DND-41 (cell line): ENCODE data around the gene CNIH2.

ENCODE experiments used
- ATAC-seq: fragments of 200-7000 bp; cut with Tn5 transposase; 3 replicates; pipeline ENCODE4 v1.9.1; 2021; ENCODE audit warnings: low read depth; ENCODE audit not compliant: insufficient read depth
- DNase-seq: peaks from one replicate; pipeline ENCODE4 v3.0.0-alpha.2; 2020
- H2AFZ ChIP-seq: 2 replicates; pipeline ENCODE4 v1.6.0; 2012; ENCODE audit warnings: low read depth, low read length
- H3K27ac ChIP-seq: 2 replicates; pipeline ENCODE4 v1.5.1; 2012; ENCODE audit warnings: low read length, inconsistent platforms
- H3K27me3 ChIP-seq: fragments of 200-600 bp; sonication (generic); 2 replicates; pipeline ENCODE4 v1.6.0; 2012; ENCODE audit warnings: low read length, mild to moderate bottlenecking, inconsistent platforms; ENCODE audit not compliant: insufficient read depth, poor library complexity
- H3K36me3 ChIP-seq: 2 replicates; pipeline ENCODE4 v1.5.1; 2012; ENCODE audit warnings: low read length, inconsistent platforms; ENCODE audit not compliant: insufficient read depth
- H3K4me1 ChIP-seq: 2 replicates; pipeline ENCODE4 v1.5.1; 2012; ENCODE audit warnings: mild to moderate bottlenecking, low read length; ENCODE audit not compliant: insufficient read depth
- H3K4me2 ChIP-seq: 2 replicates; pipeline ENCODE4 v1.6.0; 2012; ENCODE audit warnings: mild to moderate bottlenecking, moderate library complexity, low read length, inconsistent platforms; ENCODE audit not compliant: insufficient read depth
- H3K4me3 ChIP-seq, 2 experiments: fragments of 200-600 bp in 1 of 2; shearing (Covaris generic) in 1 of 2; 2 replicates each; pipeline ENCODE4 v1.5.1; 2012 to 2016; ENCODE audit warnings: inconsistent platforms in 2 of 2, low read length in 2 of 2, mild to moderate bottlenecking in 2 of 2, low read depth in 1 of 2, moderate library complexity in 1 of 2
- H3K79me2 ChIP-seq: 2 replicates; pipeline ENCODE4 v1.6.0; 2012; ENCODE audit warnings: low read length, inconsistent platforms; ENCODE audit not compliant: insufficient read depth
- H3K9ac ChIP-seq: 2 replicates; pipeline ENCODE4 v1.6.0; 2012; ENCODE audit warnings: low read depth, mild to moderate bottlenecking, inconsistent platforms, low read length, moderate library complexity
- H3K9me3 ChIP-seq: 2 replicates; pipeline ENCODE4 v1.5.1; 2012; ENCODE audit warnings: low read length, moderate library complexity, mild to moderate bottlenecking, inconsistent platforms; ENCODE audit not compliant: insufficient read depth, severe bottlenecking
- H4K20me1 ChIP-seq: 2 replicates; pipeline ENCODE4 v1.6.0; 2012; ENCODE audit warnings: low read length; ENCODE audit not compliant: insufficient read depth
- EZH2 ChIP-seq: IDR thresholded peaks from 3 replicates; pipeline ENCODE4 v1.6.1; 2012; ENCODE audit warnings: borderline replicate concordance, low read depth, mild to moderate bottlenecking, moderate library complexity, low read length, inconsistent platforms; ENCODE audit not compliant: severe bottlenecking
- TF ChIP-seq, protein P1 (sequence below): IDR thresholded peaks from 2 replicates; pipeline ENCODE4 v1.5.1; 2012; ENCODE audit warnings: borderline replicate concordance, low read length, moderate library complexity, mild to moderate bottlenecking; ENCODE audit not compliant: poor library complexity, severe bottlenecking; ENCODE audit errors: extremely low read depth

The CNIH2 gene

DNA sequence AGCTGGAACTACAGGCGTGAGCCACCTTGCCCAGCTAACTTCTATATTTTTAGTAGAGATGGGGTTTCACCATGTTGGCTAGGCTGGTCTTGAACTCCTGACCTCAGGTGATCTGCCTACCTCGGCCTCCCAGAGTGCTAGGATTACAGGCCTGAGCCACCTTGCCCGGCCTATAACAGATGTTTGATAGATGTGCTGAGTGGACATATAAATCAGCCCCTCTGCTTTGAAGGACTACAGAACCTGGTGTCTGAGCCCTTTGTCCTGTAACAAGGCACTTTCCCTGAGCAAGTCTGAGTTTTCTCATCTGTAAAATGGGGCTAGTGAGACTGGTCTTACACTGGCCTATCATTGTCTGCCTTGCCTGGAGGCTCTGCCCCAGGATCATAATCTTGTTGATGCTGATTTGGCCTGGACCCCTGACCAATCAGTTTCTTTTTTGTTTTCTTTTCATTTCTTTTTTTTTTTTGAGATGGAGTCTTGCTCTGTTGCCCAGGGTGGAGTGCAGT, 51.2 kb downstream of the CNIH2 start:
- peaks cover 2% of the 10 kb centered on the region; the same call in 1 of the 2 replicates for H4K20me1 ChIP-seq
- no peak overlapping the region for H3K4me3 ChIP-seq
- H3K36me3 ChIP-seq = no peaks in the 10 kb centered on the region
- H3K27me3 ChIP-seq = no peaks in the 10 kb centered on the region
- H3K27ac ChIP-seq = no peak overlapping the region
- H3K9me3 ChIP-seq = no peaks in the 10 kb centered on the region
- H3K4me2 ChIP-seq = no peak overlapping the region
- TF ChIP-seq EZH2 = no peak
- TF ChIP-seq, protein P1, sequence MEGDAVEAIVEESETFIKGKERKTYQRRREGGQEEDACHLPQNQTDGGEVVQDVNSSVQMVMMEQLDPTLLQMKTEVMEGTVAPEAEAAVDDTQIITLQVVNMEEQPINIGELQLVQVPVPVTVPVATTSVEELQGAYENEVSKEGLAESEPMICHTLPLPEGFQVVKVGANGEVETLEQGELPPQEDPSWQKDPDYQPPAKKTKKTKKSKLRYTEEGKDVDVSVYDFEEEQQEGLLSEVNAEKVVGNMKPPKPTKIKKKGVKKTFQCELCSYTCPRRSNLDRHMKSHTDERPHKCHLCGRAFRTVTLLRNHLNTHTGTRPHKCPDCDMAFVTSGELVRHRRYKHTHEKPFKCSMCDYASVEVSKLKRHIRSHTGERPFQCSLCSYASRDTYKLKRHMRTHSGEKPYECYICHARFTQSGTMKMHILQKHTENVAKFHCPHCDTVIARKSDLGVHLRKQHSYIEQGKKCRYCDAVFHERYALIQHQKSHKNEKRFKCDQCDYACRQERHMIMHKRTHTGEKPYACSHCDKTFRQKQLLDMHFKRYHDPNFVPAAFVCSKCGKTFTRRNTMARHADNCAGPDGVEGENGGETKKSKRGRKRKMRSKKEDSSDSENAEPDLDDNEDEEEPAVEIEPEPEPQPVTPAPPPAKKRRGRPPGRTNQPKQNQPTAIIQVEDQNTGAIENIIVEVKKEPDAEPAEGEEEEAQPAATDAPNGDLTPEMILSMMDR = no peak
- H3K79me2 ChIP-seq = no peaks in the 10 kb centered on the region
- peaks cover 37% of the 10 kb centered on the region for H3K4me1 ChIP-seq
- no peak overlapping the region for H2AFZ ChIP-seq
- DNase-seq = no peak
- no peak for ATAC-seq
- H3K9ac ChIP-seq = no peak overlapping the region

DNA sequence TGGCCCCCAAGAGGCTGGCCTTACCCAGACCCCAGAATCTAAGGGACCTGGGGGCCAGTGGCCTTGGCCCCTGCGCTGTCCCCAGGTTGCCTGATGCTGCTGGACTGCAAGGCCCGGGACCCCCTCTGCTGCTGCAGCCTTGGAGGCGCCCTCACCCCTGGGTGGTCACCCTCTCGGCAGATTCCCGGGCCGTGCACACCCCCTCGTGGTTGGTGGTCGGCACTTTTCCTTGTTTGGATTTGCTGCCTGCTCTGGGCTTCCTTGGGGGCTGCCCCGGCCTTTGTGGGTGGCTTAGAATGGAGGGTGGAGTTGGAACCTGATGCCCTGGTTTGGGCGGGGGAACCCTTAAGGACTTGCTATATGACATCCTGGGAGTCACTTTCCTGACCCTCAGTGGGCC, 53.0 kb downstream of the CNIH2 start:
- no peak overlapping the region for H3K9ac ChIP-seq
- peaks cover 28% of the 10 kb centered on the region for H3K4me1 ChIP-seq
- no peak for ATAC-seq
- H3K27me3 ChIP-seq = no peaks in the 10 kb centered on the region
- no peak overlapping the region for H3K27ac ChIP-seq
- no peak for DNase-seq
- no peaks in the 10 kb centered on the region for H3K79me2 ChIP-seq
- H3K9me3 ChIP-seq = no peaks in the 10 kb centered on the region
- peaks cover 2% of the 10 kb centered on the region; the same call in 1 of the 2 replicates for H4K20me1 ChIP-seq
- no peak overlapping the region for H3K4me3 ChIP-seq
- no peak overlapping the region for H3K4me2 ChIP-seq
- no peak for TF ChIP-seq EZH2
- TF ChIP-seq, protein P1 = no peak
- H3K36me3 ChIP-seq = no peaks in the 10 kb centered on the region
- no peak overlapping the region for H2AFZ ChIP-seq

DNA sequence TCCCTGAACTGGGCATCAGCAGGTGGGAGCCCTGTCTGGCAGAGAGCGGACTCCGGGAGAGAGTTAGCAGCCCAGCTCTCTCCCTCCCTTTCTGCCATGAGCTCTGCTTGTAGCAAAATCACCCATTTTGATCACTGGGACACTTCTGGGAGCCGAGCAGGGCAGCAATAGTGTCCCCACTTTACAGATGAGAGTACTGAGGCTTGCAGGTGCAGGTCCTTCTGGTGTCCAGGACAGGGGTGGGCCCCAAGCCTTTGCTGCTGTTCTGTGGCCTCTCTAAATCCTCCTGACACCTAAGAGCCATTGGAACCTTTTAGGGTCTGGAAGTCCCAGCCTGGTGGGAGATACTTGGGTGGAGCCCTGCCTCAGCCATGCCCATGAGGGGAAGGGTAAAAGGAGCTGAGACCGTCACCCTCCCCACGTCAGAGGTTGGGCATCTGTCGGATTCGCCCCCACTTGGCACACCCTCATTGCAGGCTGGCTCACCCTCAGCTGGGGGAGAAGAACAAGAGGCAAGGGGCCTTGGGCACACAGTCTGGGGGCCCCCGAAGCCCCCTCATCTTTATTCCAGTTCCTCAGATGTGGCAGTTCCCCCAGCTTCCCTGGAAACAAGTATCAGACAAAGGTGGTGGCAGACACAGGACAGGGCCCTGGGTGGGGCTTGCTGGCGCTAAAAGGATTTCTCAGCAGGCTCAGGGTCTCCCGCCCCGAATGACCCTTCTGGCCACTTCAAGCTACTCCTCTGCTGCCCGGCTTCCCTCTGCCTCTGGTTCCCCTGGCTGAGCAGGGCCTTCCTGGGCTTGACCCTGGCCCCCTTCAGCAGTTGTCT, 53.8 kb downstream of the CNIH2 start:
- DNase-seq (no peak), ATAC-seq (no peak)
- no peak overlapping the region for H2AFZ ChIP-seq
- H3K4me3 ChIP-seq = no peak overlapping the region
- H3K9me3 ChIP-seq = no peaks in the 10 kb centered on the region
- H3K4me1 ChIP-seq = peaks cover 20% of the 10 kb centered on the region
- H3K27ac ChIP-seq = no peak overlapping the region
- TF ChIP-seq EZH2 = no peak
- TF ChIP-seq, protein P1 = no peak
- H3K27me3 ChIP-seq = no peaks in the 10 kb centered on the region
- no peaks in the 10 kb centered on the region for H3K79me2 ChIP-seq
- H3K4me2 ChIP-seq = no peak overlapping the region
- 0 out of 2 replicates have a peak, but pooled peaks cover 1% of the 10 kb centered on the region for H3K36me3 ChIP-seq
- peaks cover 2% of the 10 kb centered on the region; the same call in 1 of the 2 replicates for H4K20me1 ChIP-seq
- no peak overlapping the region for H3K9ac ChIP-seq
